GM18511 (cell line): Measurements from ENCODE around the gene CXCR4.
"Not testable (repeated sequence)": the region's sequence is repeated elsewhere in the genome, so short reads cannot be mapped to it uniquely, and the experiment has no call there.

Source experiments
- ATAC-seq: cut with Tn5 transposase; IDR thresholded peaks from one replicate; pipeline ENCODE4 v1.9.1; 2021; ENCODE audit warnings: mild to moderate bottlenecking, moderate library complexity; ENCODE audit not compliant: unreplicated experiment

Gene CXCR4

GRCh38 chr2:136115183-136115761 is 2.7 kb downstream of the CXCR4 start:
- ATAC-seq, result no peak

- ATAC-seq, result no peak
These were observed 3.6 kb downstream of the CXCR4 start for GRCh38 chr2:136114382-136114781.

DNA sequence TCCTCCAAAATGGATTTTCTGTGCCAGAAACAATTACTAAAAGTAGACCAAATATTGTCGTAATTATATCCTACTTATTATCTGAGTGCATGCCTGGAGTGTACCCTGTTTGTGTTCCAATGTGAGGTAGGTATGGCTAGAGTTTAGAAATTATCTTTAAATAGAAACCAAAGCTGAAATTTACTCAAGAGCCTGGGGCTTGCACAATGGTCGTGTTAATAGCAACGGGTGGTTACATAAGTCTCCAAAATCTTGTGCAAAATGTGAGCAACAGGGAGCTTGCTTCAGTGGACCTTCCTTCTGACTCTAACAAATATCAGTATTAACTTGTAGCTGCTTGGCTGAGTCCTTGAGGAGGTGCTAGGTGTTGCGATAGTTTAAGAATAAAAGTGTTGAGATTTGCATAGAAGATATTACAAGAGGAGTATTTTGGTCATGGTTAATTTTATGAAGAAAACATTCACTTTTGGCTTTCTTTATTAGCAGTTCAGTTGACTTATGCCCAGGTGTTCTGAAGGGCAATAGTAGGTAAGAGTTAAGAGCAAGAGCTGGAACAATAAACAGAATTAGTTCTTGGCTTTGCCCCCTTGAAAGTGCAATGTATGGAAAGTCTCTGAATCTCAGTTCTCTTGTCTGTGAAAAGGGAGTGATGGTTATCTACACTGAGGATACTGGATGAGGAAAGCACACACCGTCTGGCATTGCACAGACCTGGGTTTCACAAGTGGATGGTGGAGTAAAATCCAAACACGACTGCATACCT is 4.6 kb downstream of the CXCR4 start:
- ATAC-seq, result no peak

DNA sequence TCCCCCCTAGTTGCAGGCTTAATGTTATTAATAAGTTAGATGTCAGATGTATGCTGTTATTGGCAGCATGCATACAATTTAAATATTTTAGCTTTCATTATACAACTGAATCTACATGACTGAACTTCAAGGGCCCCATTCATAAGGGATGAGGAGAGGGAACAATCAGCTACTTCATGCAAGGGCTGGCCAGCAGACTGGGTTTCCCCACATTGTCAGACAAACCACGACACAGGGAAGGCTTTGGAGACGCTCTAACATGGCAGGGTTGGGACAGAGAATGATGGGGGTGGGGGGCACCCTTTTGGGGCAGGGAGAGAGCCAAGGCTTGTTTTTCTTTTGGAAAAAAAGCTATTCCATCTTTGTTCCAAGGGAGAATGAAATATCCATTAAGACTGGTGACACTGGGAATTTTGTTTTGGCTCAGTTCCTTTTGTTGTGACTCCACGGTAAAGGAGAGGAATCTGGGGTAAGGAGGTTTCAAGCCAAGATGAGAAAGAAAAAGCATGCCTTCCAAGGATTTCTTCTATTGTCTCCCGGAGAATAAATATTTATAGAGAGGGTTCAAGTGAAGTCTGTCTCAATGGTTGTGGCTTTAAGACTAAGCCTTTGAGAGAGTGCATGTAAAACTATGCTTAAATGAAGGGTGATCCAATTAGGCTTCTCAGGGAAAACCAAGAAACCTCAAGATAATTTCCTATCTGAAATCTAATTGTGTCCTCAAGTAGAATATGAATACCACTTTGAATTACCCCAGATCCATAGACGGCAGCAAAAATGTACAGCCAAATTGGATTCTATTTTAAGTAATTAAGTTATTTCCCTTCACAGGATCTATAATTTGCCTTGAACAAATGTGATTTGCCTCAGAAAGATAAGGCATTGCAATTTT is 5.4 kb downstream of the CXCR4 start:
- ATAC-seq, result no peak

DNA sequence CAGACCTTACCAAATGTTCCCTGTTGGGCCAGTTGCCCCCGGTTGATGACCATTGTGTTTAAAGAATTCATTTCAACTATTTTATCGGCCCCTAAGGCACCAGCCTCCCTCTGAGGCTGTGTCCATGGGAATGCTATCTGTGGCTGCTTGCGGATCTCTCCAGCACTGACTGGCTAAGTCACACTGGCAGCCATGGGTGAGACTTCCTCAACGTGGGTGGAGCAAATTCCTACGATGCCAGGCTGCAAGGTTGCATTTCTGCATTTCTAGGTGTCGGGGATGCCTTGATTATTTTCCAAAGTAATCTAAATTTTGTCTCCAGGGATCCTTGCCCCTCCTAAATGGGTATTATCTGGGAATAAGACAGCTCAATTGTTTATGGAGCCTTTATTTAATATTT is 6.2 kb downstream of the CXCR4 start:
- ATAC-seq, result no peak

GRCh38 chr2:136110526-136110925 is 7.4 kb downstream of the CXCR4 start:
- no peak for ATAC-seq

- no peak for ATAC-seq
These were observed 9.5 kb downstream of the CXCR4 start for GRCh38 chr2:136108463-136108862.

DNA sequence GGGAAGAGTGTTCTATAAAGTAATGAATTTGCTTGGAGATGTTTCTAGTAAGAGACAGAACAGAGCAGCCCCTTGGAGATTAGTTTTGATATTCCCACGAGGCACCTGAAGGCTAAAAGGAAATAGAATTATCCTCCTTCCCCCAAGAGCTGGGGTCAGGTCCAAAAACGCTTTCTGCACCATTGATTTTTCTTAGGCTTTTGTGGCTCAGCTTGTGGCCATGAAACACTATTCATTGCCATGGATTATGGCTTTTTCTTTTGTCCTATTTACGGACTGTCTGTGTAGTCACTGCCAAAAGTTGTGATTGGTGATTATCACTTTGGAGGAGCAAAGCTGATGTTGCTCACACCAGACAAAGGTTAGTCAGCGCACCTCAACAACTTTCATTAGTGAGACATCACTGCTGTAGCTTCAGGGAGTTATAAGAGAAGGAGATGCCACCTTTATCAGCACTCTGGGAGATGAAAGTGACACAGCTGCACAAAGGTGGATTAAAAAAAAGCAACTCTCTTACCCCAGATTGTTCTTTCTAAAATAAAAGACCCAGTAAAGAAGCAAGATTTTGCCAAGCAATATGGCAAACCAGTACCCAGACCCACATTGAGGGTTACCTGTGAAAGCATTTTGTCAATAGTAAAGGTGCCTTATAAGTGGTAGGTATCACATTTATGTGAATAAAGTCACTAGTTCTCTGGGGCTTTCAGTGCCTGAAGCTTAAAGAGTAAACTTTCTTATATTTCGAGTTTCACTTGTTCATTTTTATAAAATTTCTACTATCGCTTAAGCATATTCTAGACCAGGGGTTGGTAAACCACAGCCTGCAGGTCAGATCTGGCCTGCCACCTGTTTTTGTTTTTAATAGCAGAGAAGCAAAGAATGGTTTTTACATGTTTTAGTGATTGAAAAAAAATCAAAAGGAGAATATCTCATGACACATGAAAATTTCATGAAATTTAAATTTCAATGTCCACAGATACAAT is 10.6 kb downstream of the CXCR4 start:
- peak; percentile 83 for ATAC-seq

- ATAC-seq, result no peak
These were observed 11.4 kb downstream of the CXCR4 start for GRCh38 chr2:136106505-136106904.

GRCh38 chr2:136104977-136105376 is 13.0 kb downstream of the CXCR4 start:
- no peak for ATAC-seq

DNA sequence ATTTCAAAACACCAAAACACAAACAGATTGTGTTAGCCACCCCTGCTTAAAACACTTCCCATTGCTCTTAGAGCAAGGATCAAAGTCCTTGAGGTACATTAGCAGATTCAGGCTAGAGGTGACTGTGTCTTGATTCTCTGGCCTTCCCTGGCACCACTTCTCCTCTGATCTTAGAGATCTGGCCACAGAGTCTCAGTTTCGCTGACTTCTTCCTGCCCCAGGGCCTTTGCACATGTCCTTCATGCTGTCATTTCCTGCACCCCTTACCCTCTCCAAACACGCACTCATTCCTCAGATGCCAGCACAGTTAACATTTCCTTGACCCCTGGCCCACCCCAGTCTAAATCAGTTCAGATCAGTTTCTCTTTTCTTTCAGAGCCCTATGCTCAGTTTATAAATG is 16.9 kb downstream of the CXCR4 start:
- no peak for ATAC-seq

GRCh38 chr2:136098441-136098840 is 19.5 kb downstream of the CXCR4 start:
- ATAC-seq, result no peak

DNA sequence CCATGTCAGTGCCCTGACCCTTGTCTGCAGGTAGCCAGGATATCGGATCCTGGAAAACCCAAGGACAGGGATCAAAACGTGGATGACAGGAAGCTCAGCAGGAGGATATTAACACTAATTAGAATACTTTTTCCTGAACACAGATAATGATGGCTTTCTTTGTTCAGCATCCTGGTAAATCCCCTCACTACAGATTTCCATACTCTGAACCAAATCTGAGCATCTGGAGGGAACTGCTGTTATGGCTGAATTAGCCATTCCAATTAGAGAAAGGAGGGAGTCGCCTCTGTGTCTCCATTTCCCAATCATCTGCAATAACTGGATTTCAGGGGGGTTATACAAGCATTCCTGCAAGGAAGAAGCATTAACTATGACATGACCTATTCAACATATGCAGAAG is 24.4 kb downstream of the CXCR4 start:
- ATAC-seq, result no peak

- ATAC-seq, result no peak
These were observed 26.1 kb downstream of the CXCR4 start for GRCh38 chr2:136091899-136092298.

GRCh38 chr2:136087901-136088460 is 30.0 kb downstream of the CXCR4 start:
- not testable (repeated sequence) for ATAC-seq

DNA sequence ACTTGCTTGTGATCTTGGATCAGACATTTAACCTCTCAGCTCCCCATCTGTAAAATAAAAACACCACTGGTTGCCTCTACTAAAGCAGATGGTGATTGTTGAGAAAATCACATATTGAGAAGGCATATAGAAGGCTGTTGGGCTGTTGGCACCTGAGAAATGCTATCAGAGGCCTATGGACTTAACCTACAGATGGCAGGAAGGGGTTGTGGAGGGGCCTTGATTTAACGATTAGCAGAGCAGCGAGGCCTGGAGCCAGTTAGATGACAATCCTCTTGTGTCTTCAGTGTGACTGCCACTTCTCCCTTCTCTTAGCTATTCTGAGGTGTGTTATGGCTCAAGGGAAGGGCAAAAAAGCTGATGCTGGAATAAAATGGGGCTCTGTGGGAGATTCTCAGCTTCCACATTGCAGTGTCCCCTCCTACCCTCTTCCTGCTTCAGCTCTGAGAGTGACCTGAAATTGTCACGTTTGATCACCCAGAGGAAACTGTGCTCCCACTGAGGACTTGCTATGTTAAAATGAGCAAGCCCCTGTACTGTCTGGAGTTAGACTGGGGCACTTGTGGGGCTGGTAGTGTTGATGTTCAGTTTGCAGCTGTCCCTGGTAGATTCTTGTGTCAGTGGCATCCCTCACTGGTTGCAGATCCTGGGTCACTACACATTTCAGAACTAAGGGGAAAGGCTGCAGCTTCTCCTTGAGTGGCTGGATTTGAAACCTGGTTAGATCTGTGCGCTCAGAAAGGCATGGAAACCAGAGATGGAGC is 31.5 kb downstream of the CXCR4 start:
- no peak for ATAC-seq

DNA sequence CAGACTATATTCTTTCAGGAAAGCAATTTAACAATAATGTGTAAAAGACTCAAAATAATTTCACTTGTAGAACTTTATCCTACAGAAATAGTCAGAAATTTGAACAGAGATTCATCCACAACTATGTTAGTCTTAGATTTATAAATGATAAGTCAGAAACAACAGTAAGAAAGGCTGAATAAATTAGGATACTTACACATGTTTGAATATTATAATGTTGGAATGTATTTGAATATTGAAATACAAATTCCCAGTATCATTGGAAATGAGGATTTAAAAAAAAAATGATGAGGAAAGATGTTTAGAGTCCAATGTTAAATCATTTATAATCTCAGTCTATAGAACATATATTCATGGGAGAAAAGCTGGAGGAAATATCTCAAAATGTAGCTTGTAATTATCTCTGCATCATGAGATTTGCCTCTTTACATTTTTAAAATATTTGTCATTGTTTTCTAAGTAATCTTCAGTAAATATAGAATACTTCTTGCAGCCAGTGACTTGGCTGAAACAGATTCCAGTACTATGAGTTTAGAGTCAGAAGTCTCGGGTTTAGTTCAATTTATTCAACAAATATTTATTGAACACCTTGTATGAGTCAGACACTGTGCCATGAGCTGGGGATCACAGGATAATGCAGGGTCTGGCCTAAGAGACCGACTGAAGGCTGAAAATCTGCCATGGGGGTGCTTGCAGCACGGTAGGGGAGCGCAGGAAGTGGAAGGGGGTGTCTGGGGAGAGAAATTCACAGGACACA is 32.3 kb downstream of the CXCR4 start:
- ATAC-seq, result no peak

DNA sequence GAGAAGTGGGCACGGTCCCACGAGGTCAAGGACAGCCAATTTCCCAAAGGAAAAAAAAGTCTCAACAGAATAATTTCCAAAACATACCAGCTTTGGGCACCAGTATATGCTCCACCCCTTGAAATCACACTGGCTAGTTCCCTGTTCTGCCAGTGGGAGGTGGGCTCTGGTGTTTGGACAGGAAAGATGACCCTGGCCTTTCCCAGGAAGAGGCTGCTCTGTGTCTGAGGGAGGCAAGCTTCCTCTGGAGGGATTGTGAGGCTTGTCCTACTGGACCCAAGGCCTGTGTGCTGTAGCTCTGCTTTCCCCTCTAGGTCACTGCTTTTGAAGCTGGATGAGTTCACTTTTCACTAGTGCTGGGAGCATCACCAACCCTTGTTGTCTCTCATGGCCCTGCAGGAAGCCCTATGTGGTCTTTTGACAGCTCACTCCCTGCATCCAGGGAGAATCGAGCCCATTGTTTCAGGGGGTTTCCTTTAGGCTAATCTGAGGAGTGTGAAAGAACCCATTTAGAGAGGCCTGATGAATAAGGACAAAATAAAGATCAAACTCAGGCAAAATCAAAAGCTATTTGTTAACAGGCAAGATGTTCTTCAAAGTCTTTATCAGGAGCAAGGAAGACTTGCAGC is 36.3 kb downstream of the CXCR4 start:
- no peak for ATAC-seq
